T47D (cell line): Measurements from ENCODE around the gene RNF208.

ENCODE experiments used
- DNase-seq, 2 experiments: peaks; one replicate each; pipeline versions ENCODE4 v3.0.0 to v3.0.0-alpha.2; 2011 to 2012; ENCODE audit warnings: low read depth in 1 of 2, low spot score in 1 of 2
- JUND ChIP-seq: IDR thresholded peaks from 2 replicates; pipeline ENCODE4 v1.6.1; 2012; ENCODE audit warnings: low read depth
- in situ Hi-C: cut with HindIII; loops from 2 replicates; pipeline ENCODE4 v1.10.0; 2016; ENCODE audit warnings: low sequenced_read_pairs, low pct_unique_long_range_greater_than_20kb

Gene RNF208, protein sequence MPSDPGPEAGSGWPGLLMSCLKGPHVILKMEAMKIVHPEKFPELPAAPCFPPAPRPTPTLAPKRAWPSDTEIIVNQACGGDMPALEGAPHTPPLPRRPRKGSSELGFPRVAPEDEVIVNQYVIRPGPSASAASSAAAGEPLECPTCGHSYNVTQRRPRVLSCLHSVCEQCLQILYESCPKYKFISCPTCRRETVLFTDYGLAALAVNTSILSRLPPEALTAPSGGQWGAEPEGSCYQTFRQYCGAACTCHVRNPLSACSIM

GRCh38 chr9:137222190-137223077, at the start of gene RNF208:
RNF208 (minus strand) TSS chr9:137222240; CDS start chr9:137221212, 1,028 bp downstream.
- in situ Hi-C loops = no loop called here
- peak in 1 of 2 experiments; percentile 70 for DNase-seq
- no peak for TF ChIP-seq JUND

GRCh38 chr9:137271696-137272076, 49.6 kb upstream of the RNF208 start:
- in situ Hi-C loops = no loop called here
- no peak for TF ChIP-seq JUND
- no peak for DNase-seq

DNA sequence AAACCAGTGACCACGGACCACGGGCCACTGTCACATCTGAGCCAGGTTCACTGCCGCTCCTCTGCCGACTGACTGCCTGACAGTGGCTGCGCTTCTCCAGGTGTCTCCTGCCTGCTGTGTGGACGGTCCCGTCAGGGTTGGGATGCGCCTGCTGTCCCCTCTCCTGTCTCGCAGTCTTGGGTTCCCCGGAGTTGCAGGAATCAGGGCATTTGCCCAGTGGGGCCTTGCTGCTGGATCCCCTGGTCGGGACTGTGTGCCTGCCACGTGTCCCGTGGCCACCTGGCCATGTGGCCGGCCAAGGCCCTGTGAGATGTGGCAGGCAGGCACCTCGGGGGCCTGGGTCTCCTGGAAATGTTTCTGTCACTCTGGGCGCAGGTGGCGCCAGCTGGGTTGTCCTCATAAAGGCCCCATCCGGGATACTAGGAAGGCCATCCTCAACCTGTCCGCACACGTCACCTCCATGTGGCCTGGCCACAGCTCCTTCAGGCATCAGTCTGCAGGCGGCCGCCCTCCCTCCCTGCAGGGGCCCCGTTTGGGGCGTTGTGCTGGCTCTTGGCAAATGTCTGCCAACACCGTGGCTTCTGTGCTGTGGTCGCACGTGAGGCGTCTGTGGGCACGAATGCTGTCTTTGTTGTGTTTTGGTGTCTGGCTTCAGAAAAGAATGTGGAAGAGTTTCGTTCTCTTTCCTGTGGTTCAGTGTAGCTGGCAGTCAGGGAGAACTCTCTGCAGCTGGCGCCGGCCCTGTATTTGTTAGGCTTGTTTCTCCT, 49.1 kb upstream of the RNF208 start:
- TF ChIP-seq JUND = no peak
- in situ Hi-C loops = no loop called here
- DNase-seq = no peak

- peak; percentile 88 to 93 for DNase-seq
- no peak for TF ChIP-seq JUND
- in situ Hi-C loops = no loop called here
Measured at GRCh38 chr9:137269231-137269772, 47.3 kb upstream of the RNF208 start.

- no peak for DNase-seq
Measured at GRCh38 chr9:137268538-137269201, 46.6 kb upstream of the RNF208 start.

DNA sequence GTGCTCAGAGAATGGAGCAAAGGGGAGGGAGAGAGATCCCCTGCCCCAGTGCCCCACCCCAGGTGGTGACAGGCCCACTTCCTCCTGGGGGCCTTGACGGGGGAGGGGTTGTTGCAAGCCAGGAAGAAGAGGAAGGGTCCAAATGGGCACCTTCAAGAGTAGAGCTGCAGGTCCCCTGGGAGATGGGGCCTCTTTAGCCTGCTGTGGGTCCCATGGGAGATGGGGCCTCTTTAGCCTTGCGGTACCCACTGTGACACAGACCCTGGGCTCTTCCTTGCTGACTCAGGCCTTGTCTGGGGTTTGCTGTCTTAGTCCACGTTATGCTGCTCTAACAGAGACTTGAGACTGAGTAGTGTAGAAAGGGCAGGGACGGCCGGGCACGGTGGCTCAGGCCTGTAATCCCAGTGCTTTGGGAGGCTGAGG, 45.9 kb upstream of the RNF208 start:
- no peak for TF ChIP-seq JUND
- no peak for DNase-seq
- in situ Hi-C loops = no loop called here

More at GRCh38 chr9:137268538-137269201, 46.6 kb upstream of the RNF208 start:
- in situ Hi-C loops = no loop called here
- no peak for TF ChIP-seq JUND

- in situ Hi-C loops = no loop called here
- no peak for DNase-seq
- no peak for TF ChIP-seq JUND
Measured at GRCh38 chr9:137266585-137267453, 44.8 kb upstream of the RNF208 start.

DNA sequence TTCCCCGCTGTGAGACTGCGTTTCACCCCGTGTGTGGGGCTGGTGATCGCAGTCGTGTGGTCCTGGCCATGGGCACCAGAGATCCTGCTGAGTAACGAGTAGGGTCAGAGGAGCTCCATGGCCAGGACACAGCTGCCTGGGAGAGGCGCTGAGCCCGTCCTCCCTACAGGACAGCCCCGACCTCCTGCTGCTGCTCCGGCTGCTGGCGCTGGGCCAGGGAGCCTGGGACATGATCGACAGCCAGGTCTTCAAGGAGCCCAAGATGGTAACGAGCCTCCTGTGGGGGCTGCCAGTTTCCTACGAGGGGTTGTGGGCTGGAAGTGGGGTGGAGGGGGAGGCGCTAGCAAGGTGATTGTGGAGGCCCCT, 44.1 kb upstream of the RNF208 start:
- in situ Hi-C loops = no loop called here
- TF ChIP-seq JUND = no peak
- DNase-seq = no peak

DNA sequence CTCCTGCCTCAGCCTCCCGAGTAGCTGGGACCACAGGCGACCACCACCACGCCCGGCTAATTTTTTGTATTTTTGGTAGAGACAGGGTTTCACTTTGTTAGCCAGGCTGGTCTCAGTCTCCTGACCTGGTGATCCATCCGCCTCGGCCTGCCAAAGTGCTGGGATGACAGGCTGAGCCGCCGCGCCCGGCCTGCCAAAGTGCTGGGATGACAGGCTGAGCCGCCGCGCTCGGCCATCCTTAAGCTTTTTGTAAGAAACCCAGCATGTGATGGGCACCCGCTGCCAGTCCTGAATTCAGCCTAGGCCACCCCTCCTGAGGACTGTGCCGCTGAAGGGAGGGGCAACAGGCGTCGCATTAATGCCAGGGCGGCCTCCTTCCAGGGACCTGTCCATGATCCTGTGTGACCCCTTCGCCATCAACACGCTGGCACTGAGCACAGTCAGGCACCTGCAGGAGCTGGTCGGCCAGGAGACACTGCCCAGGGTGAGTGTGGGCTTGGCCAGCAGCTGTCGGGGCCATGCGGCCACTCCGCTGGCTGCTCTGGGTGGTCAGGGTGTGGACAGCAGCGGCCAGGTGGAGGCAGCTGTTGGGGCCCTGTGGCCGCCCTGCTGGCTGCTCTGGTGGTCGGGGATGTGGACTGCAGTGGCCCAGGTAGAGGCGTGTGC, 43.6 kb upstream of the RNF208 start:
- in situ Hi-C loops = no loop called here
- no peak for DNase-seq
- TF ChIP-seq JUND = no peak

DNA sequence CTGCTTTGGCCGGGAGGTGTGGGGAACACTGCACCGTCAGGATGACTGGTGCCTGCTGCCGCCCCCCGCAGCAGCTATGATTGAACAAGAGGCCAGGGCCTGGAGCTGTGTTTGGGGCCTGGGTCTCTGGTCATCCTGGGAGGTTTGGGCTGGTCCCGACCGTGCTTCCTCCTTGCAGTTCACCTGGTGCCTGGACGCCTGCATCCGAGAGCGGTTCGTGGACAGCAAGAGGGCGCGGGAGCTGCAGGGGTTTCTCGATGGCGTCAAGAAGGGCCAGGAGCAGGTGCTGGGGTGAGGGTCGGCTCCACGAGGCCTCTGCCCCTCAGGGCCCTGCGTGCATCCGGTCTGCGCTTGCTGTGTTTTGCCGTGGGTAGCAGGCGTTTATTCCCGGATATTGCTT, 42.0 kb upstream of the RNF208 start:
- DNase-seq = no peak
- TF ChIP-seq JUND = no peak
- in situ Hi-C loops = no loop called here

DNA sequence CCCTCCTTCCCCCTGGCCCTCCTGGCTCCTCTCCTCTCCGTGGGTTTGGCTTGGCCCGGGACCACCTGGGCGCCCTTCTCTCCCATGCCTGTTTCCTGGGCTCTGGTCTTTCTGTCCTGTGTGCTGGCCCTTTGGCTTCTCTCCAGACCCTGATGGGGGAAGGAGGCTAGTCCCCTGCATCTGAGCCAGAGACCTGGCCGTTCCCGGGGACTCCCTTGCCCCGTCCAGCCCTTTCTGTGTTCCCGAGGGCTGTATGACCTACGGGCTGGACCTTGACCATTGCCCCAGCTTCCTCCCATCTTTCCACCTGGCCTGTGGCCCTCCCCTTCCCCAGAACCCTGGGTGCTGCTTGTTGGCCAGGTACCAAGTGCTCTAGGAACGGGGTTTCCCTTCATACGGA, 41.5 kb upstream of the RNF208 start:
- TF ChIP-seq JUND = no peak
- in situ Hi-C loops = no loop called here
- DNase-seq = no peak
